Left lung (tissue), 10 donors: Measurements from ENCODE around the gene KNCN. TPM values are rescaled to one million over a fixed set of nuclear protein-coding genes. Genes with fewer than 3 reads are reported as not detected.

Experiments used
- ATAC-seq: fragments of 200-7000 bp; cut with Tn5 transposase; one replicate; pipeline ENCODE4 v1.9.1; 2020; ENCODE audit warnings: moderate library complexity
- DNase-seq, 4 donors: peaks; one replicate each; pipeline ENCODE4 v3.0.0-alpha.2; 2013 to 2020
- H3K27ac ChIP-seq, 2 donors: fragments of 200-600 bp; sonication (generic) in 1 of 2; one replicate each; pipeline versions ENCODE4 v1.5.0 to v1.8.0; 2020 to 2021
- H3K27me3 ChIP-seq, 2 donors: fragments of 200-600 bp; sonication (generic) in 1 of 2; one replicate each; pipeline versions ENCODE4 v1.5.0 to v1.8.0; 2020 to 2021
- H3K36me3 ChIP-seq, 2 donors: fragments of 200-600 bp; sonication (generic) in 1 of 2; one replicate each; pipeline versions ENCODE4 v1.5.0 to v1.8.0; 2020 to 2021
- H3K4me1 ChIP-seq, 2 donors: fragments of 200-600 bp; one replicate each; pipeline ENCODE4 v1.8.0; 2021
- H3K4me3 ChIP-seq, 2 donors: fragments of 200-600 bp; sonication (generic) in 1 of 2; one replicate each; pipeline versions ENCODE4 v1.5.0 to v1.8.0; 2020 to 2021; ENCODE audit warnings: mild to moderate bottlenecking in 1 of 2
- H3K9me3 ChIP-seq, 2 donors: fragments of 200-600 bp; sonication (generic) in 1 of 2; one replicate each; pipeline versions ENCODE4 v1.5.0 to v1.8.0; 2020 to 2021
- intact Hi-C, 2 donors: fragments of 100-400 bp; cut with DNase I; formaldehyde crosslinking; loops; one replicate each; pipeline versions ENCODE4 v1.11.2 to v1.14.2; 2022
- polyA plus RNA-seq, 6 donors: library from polyadenylated mRNA; unstranded; fragments of 120-200 nt; gene quantifications; one replicate each; pipeline ENCODE4 v1.2.1, GENCODE V29; 2013; ENCODE audit not compliant: insufficient read length in 6 of 6
- total RNA-seq, 2 donors: library from RNA; stranded (reverse); fragmentation: NEBNext Ultra II Directional; extraction: Animal tissue kit (Norgen Biotek cat#: 25700); gene quantifications; one replicate each; pipeline ENCODE4 v1.2.1, GENCODE V29; 2021
- TF ChIP-seq, protein P1 (sequence below), 2 donors: fragments of 200-600 bp; sonication (generic) in 1 of 2; IDR thresholded peaks; one replicate each; pipeline versions ENCODE4 v1.5.0 to v1.8.0; 2021; ENCODE audit warnings: antibody characterized with exemption in 2 of 2
- donor health status: DM: no; HTN: yes; CAD: no.
- donor health status: DM: no; HTN: no; CAD: no.

The KNCN gene
- total and polyA plus RNA-seq, 8 donors, result 0.07 to 0.34 (median 0.20) TPM; not detected in 5

DNA sequence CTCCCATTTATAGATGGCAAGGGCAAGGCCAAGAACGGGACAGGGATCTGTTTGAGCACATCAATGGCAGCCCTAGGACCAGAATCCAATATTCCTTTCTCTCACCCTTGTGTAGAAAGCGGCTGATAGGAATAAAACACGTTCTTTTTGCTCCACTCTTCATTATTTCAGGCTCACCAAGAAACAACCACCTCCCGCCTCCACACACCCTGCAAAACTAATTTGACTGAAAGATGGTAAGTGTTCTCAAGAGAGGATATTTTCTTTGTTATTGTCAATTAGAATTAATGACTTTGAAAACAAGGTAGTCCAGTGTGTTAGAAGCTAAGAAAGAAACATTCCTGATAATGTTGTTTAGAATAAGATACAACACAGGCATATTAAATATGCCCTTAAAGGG lies 11.9 kb upstream of the KNCN start:
- Histone ChIP-seq H3K4me3 (no peak overlapping the region), H3K27me3 (no peaks in the 10 kb centered on the region), H3K27ac (no peak overlapping the region), H3K9me3 (no peaks in the 10 kb centered on the region), H3K36me3 (peaks cover 0 to 100% of the 10 kb centered on the region in 2 donors), H3K4me1 (no peaks in the 10 kb centered on the region)
- ATAC-seq (no peak), DNase-seq (no peak)
- TF ChIP-seq, protein P1, sequence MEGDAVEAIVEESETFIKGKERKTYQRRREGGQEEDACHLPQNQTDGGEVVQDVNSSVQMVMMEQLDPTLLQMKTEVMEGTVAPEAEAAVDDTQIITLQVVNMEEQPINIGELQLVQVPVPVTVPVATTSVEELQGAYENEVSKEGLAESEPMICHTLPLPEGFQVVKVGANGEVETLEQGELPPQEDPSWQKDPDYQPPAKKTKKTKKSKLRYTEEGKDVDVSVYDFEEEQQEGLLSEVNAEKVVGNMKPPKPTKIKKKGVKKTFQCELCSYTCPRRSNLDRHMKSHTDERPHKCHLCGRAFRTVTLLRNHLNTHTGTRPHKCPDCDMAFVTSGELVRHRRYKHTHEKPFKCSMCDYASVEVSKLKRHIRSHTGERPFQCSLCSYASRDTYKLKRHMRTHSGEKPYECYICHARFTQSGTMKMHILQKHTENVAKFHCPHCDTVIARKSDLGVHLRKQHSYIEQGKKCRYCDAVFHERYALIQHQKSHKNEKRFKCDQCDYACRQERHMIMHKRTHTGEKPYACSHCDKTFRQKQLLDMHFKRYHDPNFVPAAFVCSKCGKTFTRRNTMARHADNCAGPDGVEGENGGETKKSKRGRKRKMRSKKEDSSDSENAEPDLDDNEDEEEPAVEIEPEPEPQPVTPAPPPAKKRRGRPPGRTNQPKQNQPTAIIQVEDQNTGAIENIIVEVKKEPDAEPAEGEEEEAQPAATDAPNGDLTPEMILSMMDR (IDR thresholded peaks at IDR 0.05), result no peak
- intact Hi-C loops, result no loop called here

DNA sequence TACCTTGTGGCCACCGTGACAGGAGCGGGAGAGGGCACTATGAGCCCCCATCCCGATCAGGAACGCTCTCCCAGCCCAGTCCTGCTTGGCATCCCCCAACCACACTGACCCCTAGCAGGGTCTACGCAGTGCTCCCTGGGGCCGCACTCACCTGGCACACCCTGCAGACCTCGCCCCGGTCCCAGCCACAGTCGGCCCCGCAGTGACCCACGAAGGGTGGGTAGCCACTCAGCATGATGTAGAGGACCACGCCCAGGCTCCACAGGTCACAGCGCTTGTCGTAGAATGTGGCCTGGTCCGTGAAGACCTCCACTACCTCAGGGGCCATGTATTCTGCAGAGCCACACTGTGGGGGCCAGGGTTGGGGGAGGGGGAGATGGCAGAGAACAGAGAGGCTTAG lies 11.1 kb upstream of the KNCN start:
- no peak overlapping the region for H3K4me3 ChIP-seq
- no peaks in the 10 kb centered on the region for H3K9me3 ChIP-seq
- intact Hi-C loops, result no loop called here
- H3K27ac ChIP-seq, result no peak overlapping the region
- H3K4me1 ChIP-seq, result no peaks in the 10 kb centered on the region
- no peak for ATAC-seq
- DNase-seq, result no peak
- H3K36me3 ChIP-seq, result peaks cover 0 to 100% of the 10 kb centered on the region in 2 donors
- TF ChIP-seq, protein P1 (IDR thresholded peaks at IDR 0.05), result no peak
- no peaks in the 10 kb centered on the region for H3K27me3 ChIP-seq

DNA sequence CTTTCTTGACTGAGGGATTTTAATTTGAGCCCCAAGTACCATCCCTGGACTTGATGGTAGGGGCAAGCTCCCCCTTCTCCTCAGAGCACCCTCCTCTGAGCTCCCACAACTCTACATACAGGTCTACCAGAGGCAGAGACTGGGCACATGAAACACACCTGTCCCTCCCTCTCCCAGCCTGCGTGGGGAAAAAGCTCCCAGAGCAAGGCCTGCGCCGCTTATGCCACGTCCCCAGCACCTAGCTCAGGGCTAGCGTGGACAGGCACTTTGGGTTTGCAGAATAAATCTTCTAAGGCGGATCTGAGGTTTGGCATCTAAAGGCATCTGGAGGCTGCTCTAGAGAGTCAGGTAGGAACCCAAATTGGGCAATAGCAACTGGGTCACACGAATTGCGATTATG lies 7.5 kb upstream of the KNCN start:
- ATAC-seq (no peak), DNase-seq (no peak)
- H3K4me3 ChIP-seq, result no peak overlapping the region
- no peaks in the 10 kb centered on the region for H3K27me3 ChIP-seq
- no peak overlapping the region for H3K27ac ChIP-seq
- TF ChIP-seq, protein P1 (IDR thresholded peaks at IDR 0.05), result no peak
- intact Hi-C loops, result no loop called here
- H3K4me1 ChIP-seq, result peaks cover 0 to 3% of the 10 kb centered on the region in 2 donors
- peaks cover 0 to 71% of the 10 kb centered on the region in 2 donors for H3K36me3 ChIP-seq
- no peaks in the 10 kb centered on the region for H3K9me3 ChIP-seq

DNA sequence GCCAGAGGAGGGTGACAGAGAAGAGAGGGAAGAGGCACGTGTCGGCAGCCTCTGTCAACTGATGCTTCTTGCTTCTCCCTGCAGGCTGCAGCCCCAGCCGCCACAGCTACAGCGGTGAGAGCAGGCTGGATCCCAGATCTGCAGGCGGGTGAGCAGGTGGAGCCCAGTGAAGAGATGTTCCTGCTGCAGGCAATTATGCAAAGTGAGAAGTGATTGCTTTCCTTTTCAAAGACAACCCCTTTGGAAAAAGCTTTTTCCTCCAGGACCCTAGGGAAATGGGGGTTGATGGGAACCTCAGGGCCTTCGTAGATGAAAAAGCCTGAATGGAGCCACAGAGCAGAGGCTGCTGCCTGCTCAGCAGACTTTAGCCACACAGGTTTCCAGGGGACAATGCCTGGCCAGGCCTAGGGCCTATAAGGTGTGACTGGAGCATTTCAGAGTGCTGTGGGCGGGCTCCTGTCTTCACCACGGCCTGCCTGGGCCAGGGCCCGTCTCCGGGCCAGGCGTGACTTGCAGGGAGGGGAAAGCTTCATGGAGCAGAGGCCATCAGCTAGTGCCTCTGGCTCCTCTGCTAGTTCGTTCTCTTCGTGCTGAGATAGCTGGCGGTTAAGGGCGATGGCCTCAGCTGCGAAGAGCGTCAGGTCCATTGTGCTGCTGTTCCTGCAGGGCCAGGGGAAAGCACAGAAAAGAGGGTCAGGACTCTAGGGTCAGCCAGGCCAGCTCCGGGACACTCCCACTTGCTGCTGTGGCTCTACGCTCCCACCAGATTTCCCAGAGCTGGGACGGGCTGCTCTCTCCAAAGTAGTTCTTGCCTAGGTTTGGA lies 6.9 kb upstream of the KNCN start:
- H3K36me3 ChIP-seq, result peaks cover 0 to 65% of the 10 kb centered on the region in 2 donors
- H3K4me3 ChIP-seq, result no peak overlapping the region
- H3K27me3 ChIP-seq, result no peaks in the 10 kb centered on the region
- DNase-seq (no peak), ATAC-seq (no peak)
- TF ChIP-seq, protein P1 (IDR thresholded peaks at IDR 0.05), result no peak
- H3K4me1 ChIP-seq, result peaks cover 0 to 3% of the 10 kb centered on the region in 2 donors
- intact Hi-C loops, result no loop called here
- H3K9me3 ChIP-seq, result no peaks in the 10 kb centered on the region
- H3K27ac ChIP-seq, result no peak overlapping the region

DNA sequence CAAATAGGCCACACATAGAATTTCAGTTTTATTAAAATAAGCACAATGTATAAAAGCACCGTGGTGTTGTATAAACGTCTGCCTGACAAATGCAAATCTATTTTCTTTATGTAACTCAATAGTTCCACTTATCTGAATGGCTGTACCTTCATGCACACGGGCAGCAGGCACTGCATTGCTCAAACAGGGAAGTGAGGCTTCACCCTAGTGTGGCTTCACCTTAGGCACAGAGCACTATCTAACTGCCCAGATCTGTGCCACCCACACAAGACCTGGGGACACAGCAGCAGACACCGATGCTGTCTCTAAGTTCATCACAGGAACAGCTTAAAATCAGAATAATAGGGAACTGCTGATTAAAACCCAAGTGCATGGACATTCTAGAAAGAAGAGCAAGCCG lies 6.0 kb upstream of the KNCN start:
- ATAC-seq, result no peak
- intact Hi-C loops, result no loop called here

More for the DNA sequence above, 6.0 kb upstream of the KNCN start:
- H3K4me3 ChIP-seq, result no peak overlapping the region
- H3K9me3 ChIP-seq, result no peaks in the 10 kb centered on the region
- H3K27ac ChIP-seq, result no peak overlapping the region
- peaks cover 0 to 3% of the 10 kb centered on the region in 2 donors for H3K4me1 ChIP-seq
- no peaks in the 10 kb centered on the region for H3K27me3 ChIP-seq
- no peak for DNase-seq
- peaks cover 0 to 55% of the 10 kb centered on the region in 2 donors for H3K36me3 ChIP-seq
- TF ChIP-seq, protein P1 (IDR thresholded peaks at IDR 0.05), result no peak
